Measurements from ENCODE around the gene SDK1.
A peak's percentile ranks its signal among the peaks of the same experiment; 100 is the strongest.
"Not testable (repeated sequence)": the region's sequence is repeated elsewhere in the genome, so short reads cannot be mapped to it uniquely, and the experiment has no call there.

Gene SDK1

GRCh38 chr7:4299431-4299830, 998.4 kb downstream of the SDK1 start:
- no peak for DNase-seq

DNA sequence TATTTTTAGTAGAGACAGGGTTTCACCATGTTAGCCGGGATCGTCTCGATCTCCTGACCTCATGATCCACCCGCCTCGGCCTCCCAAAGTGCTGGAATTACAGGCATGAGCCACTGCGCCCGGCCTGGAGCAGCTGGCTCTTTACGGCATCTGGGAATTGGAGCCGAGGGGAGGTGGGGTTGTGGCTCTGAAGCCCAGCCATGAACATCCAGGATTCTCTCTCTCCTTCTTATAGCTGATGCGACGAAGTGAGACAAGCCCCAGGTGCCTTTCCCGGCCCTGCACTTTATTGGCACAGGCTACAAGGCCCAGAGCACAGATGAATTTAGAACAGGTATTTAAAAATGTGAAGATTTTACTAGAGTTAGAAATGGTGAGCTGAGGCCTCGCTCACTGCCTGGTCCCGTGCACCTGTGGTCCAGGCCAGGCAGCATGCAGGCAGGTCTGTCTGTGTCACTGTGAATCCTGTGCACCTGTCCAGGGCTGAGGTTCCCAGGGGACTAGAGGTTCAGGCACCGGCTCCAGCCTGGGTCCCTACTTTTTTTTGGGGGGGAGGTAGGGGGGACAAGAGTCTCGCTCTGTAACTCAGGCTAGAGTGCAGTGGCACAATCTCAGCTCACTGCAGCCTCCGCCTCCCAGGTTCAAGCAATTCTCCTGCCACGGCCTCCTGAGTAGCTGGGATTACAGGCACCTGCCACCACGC, 1001.3 kb downstream of the SDK1 start:
- DNase-seq, result no peak

GRCh38 chr7:4307316-4308204, 1006.5 kb downstream of the SDK1 start:
- peak; percentile 8 for DNase-seq

DNA sequence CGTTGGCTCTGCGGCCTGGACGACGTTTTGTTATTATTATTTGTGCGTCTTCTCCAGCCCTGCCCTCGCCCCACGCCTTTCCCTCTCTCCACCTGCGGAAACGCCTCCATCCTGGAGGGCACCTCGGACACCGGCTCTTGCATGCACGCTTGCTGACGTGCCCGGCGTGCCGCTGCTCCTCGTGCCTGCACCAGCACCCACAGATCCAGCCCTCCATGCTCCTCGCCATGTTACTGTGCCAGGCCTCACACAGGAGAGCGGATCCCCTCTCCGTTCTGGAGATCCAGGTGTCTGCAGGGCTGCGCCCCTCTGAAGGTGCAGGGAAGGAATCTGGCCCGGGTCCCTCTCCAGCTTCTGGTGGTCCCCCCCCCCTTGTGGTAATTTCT, 1007.1 kb downstream of the SDK1 start:
- DNase-seq, result no peak

DNA sequence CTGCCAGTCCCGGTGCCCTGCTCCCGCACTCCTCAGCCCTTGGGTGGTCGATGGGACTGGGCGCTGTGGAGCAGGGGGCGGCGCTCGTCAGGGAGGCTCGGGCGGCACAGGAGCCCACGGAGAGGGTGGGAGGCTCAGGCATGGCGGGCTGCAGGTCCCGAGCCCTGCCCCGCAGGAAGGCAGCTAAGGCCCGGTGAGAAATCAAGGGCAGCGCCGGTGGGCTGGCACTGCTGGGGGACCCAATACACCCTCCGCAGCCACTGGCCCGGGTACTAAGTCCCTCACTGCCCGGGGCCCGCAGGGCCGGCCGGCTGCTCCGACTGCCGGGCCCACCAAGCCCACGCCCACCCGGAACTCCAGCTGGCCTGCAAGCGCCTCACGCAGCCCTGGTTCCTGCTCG, 1012.9 kb downstream of the SDK1 start:
- not testable (repeated sequence) for DNase-seq

GRCh38 chr7:4314316-4314715, 1013.3 kb downstream of the SDK1 start:
- not testable (repeated sequence) for DNase-seq

Measured in eye (tissue), 1 donor.